ENCODE measurements around the gene LRRFIP1. TPM values are rescaled to one million over a fixed set of nuclear protein-coding genes. Genes with fewer than 3 reads are reported as not detected.

Gene LRRFIP1
- total and polyA plus RNA-seq, 2 of the 13 experiments (the other 11 are each of a cell fraction or from before 2014, with no cell fraction given), result 15.9 to 40.5 TPM

GRCh38 chr2:237692601-237693290 is 65.4 kb downstream of the LRRFIP1 start (continued):
- TF ChIP-seq ZNF570 (CRISPR knock-in tag; IDR thresholded peaks at IDR 0.05; ENCODE audit: borderline replicate concordance) (no peak), AGO1 (IDR thresholded peaks at IDR 0.05; ENCODE audit: low read depth, low read length, poor library complexity, severe bottlenecking) (peak; percentile 60), CBFB (CRISPR knock-in tag; IDR thresholded peaks at IDR 0.05) (0 out of 2 replicates have a peak, but pooled peaks have one; percentile 49), SKIL (CRISPR knock-in tag; IDR thresholded peaks at IDR 0.05; ENCODE audit: borderline replicate concordance) (no peak), ZFX (CRISPR knock-in tag; IDR thresholded peaks at IDR 0.05; ENCODE audit: low read depth) (no peak), POGZ (CRISPR knock-in tag; IDR thresholded peaks at IDR 0.05) (no peak), ZNF251 (CRISPR knock-in tag; IDR thresholded peaks at IDR 0.05) (no peak), PAWR (CRISPR knock-in tag; IDR thresholded peaks at IDR 0.05; ENCODE audit: borderline replicate concordance) (no peak), SP140L (CRISPR knock-in tag; IDR thresholded peaks at IDR 0.05; ENCODE audit: borderline replicate concordance) (no peak), MEF2D (CRISPR knock-in tag; IDR thresholded peaks at IDR 0.05) (no peak), ZNF598 (CRISPR knock-in tag; IDR thresholded peaks at IDR 0.05; ENCODE audit: borderline replicate concordance) (no peak), ZNF253 (CRISPR knock-in tag; IDR thresholded peaks at IDR 0.05; ENCODE audit: borderline replicate concordance) (no peak), ZNF749 (CRISPR knock-in tag; IDR thresholded peaks at IDR 0.05; ENCODE audit: borderline replicate concordance) (0 out of 2 replicates have a peak, but pooled peaks have one; percentile 45), YEATS2 (CRISPR knock-in tag; IDR thresholded peaks at IDR 0.05; ENCODE audit: borderline replicate concordance) (peak; percentile 32; the same call in 1 of the 2 replicates), ZNF562 (CRISPR knock-in tag; IDR thresholded peaks at IDR 0.05; ENCODE audit: borderline replicate concordance) (no peak), ZNF605 (CRISPR knock-in tag; IDR thresholded peaks at IDR 0.05) (peak; percentile 84), ZNF101 (CRISPR knock-in tag; IDR thresholded peaks at IDR 0.05; ENCODE audit: borderline replicate concordance, low read depth) (no peak), BRD4 (CRISPR knock-in tag; IDR thresholded peaks at IDR 0.05) (no peak), MED13 (CRISPR knock-in tag; IDR thresholded peaks at IDR 0.05) (peak; percentile 16; the same call in 1 of the 2 replicates), ELK4 (CRISPR knock-in tag; IDR thresholded peaks at IDR 0.05; ENCODE audit: borderline replicate concordance) (no peak), EZH2 (conservative IDR thresholded peaks at IDR 0.05; ENCODE audit: low read depth, low read length) (no peak), ISX (CRISPR knock-in tag; conservative IDR thresholded peaks at IDR 0.05) (no peak; the same call in 1 of the 2 replicates), ZNF224 (CRISPR knock-in tag; IDR thresholded peaks at IDR 0.05) (0 out of 2 replicates have a peak, but pooled peaks have one; percentile 47), RBAK (CRISPR knock-in tag; IDR thresholded peaks at IDR 0.05) (no peak), ZBTB10 (CRISPR knock-in tag; IDR thresholded peaks at IDR 0.05; ENCODE audit: borderline replicate concordance) (no peak)

Measured in HepG2 (cell line).